B cell (primary cell): ENCODE measurements around the gene INSR. TPM values are rescaled to one million over a fixed set of nuclear protein-coding genes. Genes with fewer than 3 reads are reported as not detected.

ENCODE experiments used
- ATAC-seq: fragments of 200-7000 bp; cut with Tn5 transposase; one replicate; pipeline ENCODE4 v1.10.0; 2021; ENCODE audit warnings: low read depth, mild to moderate bottlenecking, moderate number of reproducible peaks, moderate library complexity
- CTCF ChIA-PET: fragments of 350-600 bp; sonication (Branson Sonifier 250); formaldehyde crosslinking; loops from one replicate; lab custom pipeline; 2021; ENCODE audit warnings: antibody characterized with exemption, inconsistent platforms; lab: Charles Lee
- POLR2A ChIA-PET: fragments of 350-600 bp; sonication (Branson Sonifier 250); formaldehyde crosslinking; loops from one replicate; lab custom pipeline; 2021; ENCODE audit warnings: antibody characterized with exemption; lab: Charles Lee
- DNase-seq: peaks from one replicate; pipeline ENCODE4 v3.0.0; 2013
- H2AFZ ChIP-seq: 2 replicates; pipeline ENCODE4 v1.6.1; 2012; ENCODE audit warnings: mild to moderate bottlenecking, low read depth, low read length; ENCODE audit not compliant: insufficient read depth, poor library complexity, severe bottlenecking
- H3K27ac ChIP-seq, 2 donors: 1 replicate in 1 of 2; 2 replicates in 1 of 2; pipeline ENCODE4 v1.5.1; 2012 to 2013; ENCODE audit warnings: low read length in 2 of 2, mild to moderate bottlenecking in 2 of 2, moderate library complexity in 1 of 2
- H3K27me3 ChIP-seq, 4 experiments: fragments of 200-600 bp in 1 of 4; sonication (generic) in 1 of 4; replicated peaks in 1 of 4; 1 replicate in 2 of 4; 2 replicates in 2 of 4; pipeline versions ENCODE4 v1.6.1 to v1.7.0; 2013 to 2016; ENCODE audit warnings: low read length in 3 of 4, mild to moderate bottlenecking in 2 of 4, mixed read lengths in 1 of 4, moderate library complexity in 1 of 4; ENCODE audit not compliant: insufficient read depth in 4 of 4, control insufficient read depth in 3 of 4; ENCODE audit errors: control extremely low read depth in 1 of 4
- H3K36me3 ChIP-seq, 2 experiments: replicated peaks in 1 of 2; 1 replicate in 1 of 2; 2 replicates in 1 of 2; pipeline versions ENCODE4 v1.6.1 to v1.7.1; 2013; ENCODE audit warnings: low read length in 1 of 2; ENCODE audit not compliant: insufficient read depth in 2 of 2, control insufficient read depth in 1 of 2; ENCODE audit errors: control extremely low read depth in 1 of 2, extremely low read depth in 1 of 2
- H3K4me1 ChIP-seq, 2 donors: fragments of 200-600 bp in 1 of 2; sonication (generic) in 1 of 2; 1 replicate in 1 of 2; 2 replicates in 1 of 2; pipeline versions ENCODE4 v1.5.1 to v1.6.1; 2013 to 2017; ENCODE audit warnings: low read length in 2 of 2; ENCODE audit not compliant: control insufficient read depth in 2 of 2, insufficient read depth in 2 of 2
- H3K4me2 ChIP-seq: replicated peaks from 2 replicates; pipeline ENCODE3; 2012; ENCODE audit warnings: mild to moderate bottlenecking, low read depth, low read length; ENCODE audit not compliant: poor library complexity, severe bottlenecking
- H3K4me3 ChIP-seq, 5 experiments: fragments of 200-600 bp in 1 of 5; sonication (generic) in 1 of 5; 1 replicate in 3 of 5; 2 replicates in 2 of 5; pipeline versions ENCODE4 v1.5.1 to v1.7.0; 2011 to 2016; ENCODE audit warnings: low read length in 4 of 5, mild to moderate bottlenecking in 4 of 5, low read depth in 2 of 5, control low read depth in 1 of 5, moderate library complexity in 1 of 5; ENCODE audit not compliant: insufficient read depth in 1 of 5; ENCODE audit errors: control extremely low read depth in 1 of 5, extremely low read depth in 1 of 5
- H3K79me2 ChIP-seq: fragments of 200-600 bp; sonication (generic); one replicate; pipeline ENCODE4 v1.6.0; 2016; ENCODE audit warnings: low read length; ENCODE audit not compliant: control insufficient read depth, insufficient read depth
- H3K9ac ChIP-seq: fragments of 200-600 bp; sonication (generic); 2 replicates; pipeline ENCODE4 v1.6.1; 2017; ENCODE audit warnings: mild to moderate bottlenecking, low read length, moderate library complexity
- H3K9me3 ChIP-seq, 3 donors: one replicate each; pipeline versions ENCODE4 v1.6.1 to v1.7.1; 2013; ENCODE audit warnings: low read length in 2 of 3; ENCODE audit not compliant: control insufficient read depth in 2 of 3, insufficient read depth in 1 of 3; ENCODE audit errors: control extremely low read depth in 1 of 3
- H4K20me1 ChIP-seq: 2 replicates; pipeline ENCODE4 v1.6.0; 2012; ENCODE audit warnings: mild to moderate bottlenecking, low read length; ENCODE audit not compliant: insufficient read depth, control insufficient read depth, poor library complexity, severe bottlenecking
- H3K27ac Mint-ChIP-seq: one replicate; pipeline ENCODE4 v1.8.0; 2021; ENCODE audit warnings: mixed read lengths
- H3K27me3 Mint-ChIP-seq: one replicate; pipeline ENCODE4 v1.8.0; 2021; ENCODE audit warnings: mixed read lengths
- H3K4me1 Mint-ChIP-seq: one replicate; pipeline ENCODE4 v1.8.0; 2021; ENCODE audit warnings: mixed read lengths
- H3K4me3 Mint-ChIP-seq: one replicate; pipeline ENCODE4 v1.8.0; 2021; ENCODE audit warnings: mixed read lengths
- H3K9me3 Mint-ChIP-seq: one replicate; pipeline ENCODE4 v1.8.0; 2022; ENCODE audit warnings: mixed read lengths; ENCODE audit not compliant: insufficient read depth
- CTCF ChIP-seq: fragments of 200-600 bp; IDR thresholded peaks from one replicate; pipeline ENCODE4 v1.8.0; 2022; ENCODE audit warnings: antibody characterized with exemption, mild to moderate bottlenecking
- EZH2 ChIP-seq: IDR thresholded peaks from 2 replicates; pipeline ENCODE4 v1.6.1; 2012; ENCODE audit warnings: borderline replicate concordance, low read depth, mild to moderate bottlenecking, moderate library complexity, low read length; ENCODE audit not compliant: insufficient read depth, poor library complexity, severe bottlenecking
- WGBS: methylation state at CpG from one replicate; pipeline ENCODE4 v1.1.5; 2013; ENCODE audit warnings: missing lambda C conversion rate; ENCODE audit not compliant: insufficient coverage; 5-methylcytosine and 5-hydroxymethylcytosine counted together
- intact Hi-C: fragments of 100-400 bp; cut with micrococcal nuclease; formaldehyde crosslinking; loops from one replicate; pipeline ENCODE4 v1.10.0; 2022
- polyA plus RNA-seq: library from polyadenylated mRNA; depleted of rRNA; stranded (reverse); fragments of >200 nt; gene quantifications from 2 replicates; pipeline ENCODE4 v1.2.3, GENCODE V29; 2012
- total RNA-seq, 2 donors: library from RNA; stranded (reverse); fragments of 120-200 nt in 1 of 2; gene quantifications; 1 replicate in 1 of 2; 2 replicates in 1 of 2; pipeline versions ENCODE4 v1.2.3 to v1.2.4, GENCODE V29; 2013 to 2022

INSR gene
- total and polyA plus RNA-seq, 2 donors (not counting 1 experiment from before 2014, with no cell fraction given), result 1.4 to 6.3 TPM

- Mint-ChIP-seq H3K27ac (no peak overlapping the region), H3K9me3 (peaks cover 8% of the 10 kb centered on the region), H3K4me3 (no peak overlapping the region), H3K4me1 (peaks cover 3% of the 10 kb centered on the region), H3K27me3 (peaks cover 5% of the 10 kb centered on the region)
- Histone ChIP-seq H3K9me3 (peaks cover 0 to 8% (median 0%) of the 10 kb centered on the region in 3 donors), H3K27ac (no peak overlapping the region), H4K20me1 (no peaks in the 10 kb centered on the region), H3K79me2 (no peaks in the 10 kb centered on the region), H3K27me3 (no peaks in the 10 kb centered on the region), H3K36me3 (no peaks in the 10 kb centered on the region), H3K9ac (no peak overlapping the region), H3K4me3 (no peak overlapping the region), H3K4me2 (no peak overlapping the region), H2AFZ (no peak overlapping the region), H3K4me1 (peaks cover 1% of the 10 kb centered on the region in 2 donors)
- intact Hi-C loops, result no loop called here
- CTCF ChIA-PET, result interaction anchor here (0.6 kb wide), 2 partner anchors 28 to 480 kb away, joined by 3 to 4 read pairs; no protein-coding TSS in a partner anchor
- DNase-seq (no peak), ATAC-seq (no peak)
- no CpG with 5 or more reads among the region's 4 CpGs for WGBS
- POLR2A ChIA-PET, result interaction anchor here (0.6 kb wide), 1 partner anchor 1659 kb away, joined by 3 read pairs; no protein-coding TSS in a partner anchor
- TF ChIP-seq EZH2, result no peak
- TF ChIP-seq CTCF, result no peak
Observed at GRCh38 chr19:7172794-7173193, 121.4 kb downstream of the INSR start.

- Histone ChIP-seq H3K9me3 (peaks cover 0 to 8% (median 0%) of the 10 kb centered on the region in 3 donors), H3K4me1 (no peaks in the 10 kb centered on the region), H3K27ac (no peak overlapping the region), H2AFZ (no peak overlapping the region), H3K9ac (no peak overlapping the region), H3K4me3 (no peak overlapping the region), H3K36me3 (no peaks in the 10 kb centered on the region), H3K27me3 (no peaks in the 10 kb centered on the region), H3K4me2 (no peak overlapping the region), H4K20me1 (no peaks in the 10 kb centered on the region), H3K79me2 (no peaks in the 10 kb centered on the region)
- H3K9me3 Mint-ChIP-seq, result peaks cover 8% of the 10 kb centered on the region
- intact Hi-C loops, result no loop called here
- peaks cover 4% of the 10 kb centered on the region for H3K27me3 Mint-ChIP-seq
- H3K27ac Mint-ChIP-seq, result no peak overlapping the region
- ChIA-PET POLR2A (interaction anchor here (0.7 kb wide), 2 partner anchors 12 to 269 kb away, joined by 3 read pairs; no protein-coding TSS in a partner anchor), CTCF (no interaction called here)
- TF ChIP-seq EZH2 (no peak), CTCF (no peak)
- H3K4me3 Mint-ChIP-seq, result no peak overlapping the region
- no peaks in the 10 kb centered on the region for H3K4me1 Mint-ChIP-seq
- ATAC-seq, result no peak
- no peak for DNase-seq
Observed at GRCh38 chr19:7170983-7171382, 123.2 kb downstream of the INSR start.
